Activated CD8-positive, alpha-beta T cell treated with anti-CD3 and anti-CD28 coated beads for 36 hours (primary cell): ENCODE data around the gene SERPINE3. TPM values are rescaled to one million over a fixed set of nuclear protein-coding genes. Genes with fewer than 3 reads are reported as not detected.

Experiments used
- ATAC-seq: fragments of 200-7000 bp; cut with Tn5 transposase; one replicate; pipeline ENCODE4 v1.10.0; 2021; ENCODE audit warnings: mild to moderate bottlenecking, moderate library complexity
- CTCF ChIA-PET: fragments of 350-600 bp; sonication (Branson Sonifier 250); formaldehyde crosslinking; loops from one replicate; lab custom pipeline; 2021; ENCODE audit warnings: antibody characterized with exemption; lab: Charles Lee
- POLR2A ChIA-PET: fragments of 350-600 bp; sonication (Branson Sonifier 250); formaldehyde crosslinking; loops from one replicate; lab custom pipeline; 2021; ENCODE audit warnings: antibody characterized with exemption; lab: Charles Lee
- DNase-seq: peaks from one replicate; pipeline ENCODE4 v3.0.0-alpha.2; 2020
- H3K27ac Mint-ChIP-seq: one replicate; pipeline ENCODE4 v1.8.0; 2021; ENCODE audit warnings: mild to moderate bottlenecking, mixed read lengths
- H3K27me3 Mint-ChIP-seq: one replicate; pipeline ENCODE4 v1.8.0; 2021; ENCODE audit warnings: mixed read lengths
- H3K36me3 Mint-ChIP-seq: one replicate; pipeline ENCODE4 v1.8.0; 2021; ENCODE audit warnings: low read depth, mixed read lengths
- H3K4me1 Mint-ChIP-seq: one replicate; pipeline ENCODE4 v1.8.0; 2021; ENCODE audit warnings: low read depth, mixed read lengths
- H3K4me3 Mint-ChIP-seq: one replicate; pipeline ENCODE4 v1.8.0; 2021; ENCODE audit warnings: mild to moderate bottlenecking, moderate library complexity, mixed read lengths
- H3K9me3 Mint-ChIP-seq: one replicate; pipeline ENCODE4 v1.8.0; 2021; ENCODE audit warnings: mixed read lengths
- intact Hi-C: fragments of 100-400 bp; cut with micrococcal nuclease; formaldehyde crosslinking; loops from one replicate; pipeline ENCODE4 v1.10.0; 2022
- total RNA-seq, 2 experiments: library from RNA; stranded (reverse); gene quantifications; one replicate each; pipeline ENCODE4 v1.2.3, GENCODE V29; 2021
- TF ChIP-seq, protein P1 (sequence below): fragments of 200-600 bp; IDR thresholded peaks from one replicate; pipeline ENCODE4 v1.8.0; 2022; ENCODE audit warnings: antibody characterized with exemption, mild to moderate bottlenecking

Gene SERPINE3
- total RNA-seq, 2 experiments from 2014 or later = not detected

- POLR2A ChIA-PET = no interaction called here
- CTCF ChIA-PET = interaction anchor here (1.4 to 2.3 kb wide), 2 partner anchors 10 to 25 kb away, joined by 3 to 11 read pairs; no protein-coding TSS in a partner anchor
- Mint-ChIP-seq H3K4me3 (no peak overlapping the region), H3K9me3 (no peaks in the 10 kb centered on the region), H3K27ac (no peak overlapping the region), H3K36me3 (no peaks in the 10 kb centered on the region), H3K27me3 (peaks cover 4% of the 10 kb centered on the region), H3K4me1 (no peaks in the 10 kb centered on the region)
- intact Hi-C loops = no loop called here
- DNase-seq (no peak), ATAC-seq (no peak)
- TF ChIP-seq, protein P1, sequence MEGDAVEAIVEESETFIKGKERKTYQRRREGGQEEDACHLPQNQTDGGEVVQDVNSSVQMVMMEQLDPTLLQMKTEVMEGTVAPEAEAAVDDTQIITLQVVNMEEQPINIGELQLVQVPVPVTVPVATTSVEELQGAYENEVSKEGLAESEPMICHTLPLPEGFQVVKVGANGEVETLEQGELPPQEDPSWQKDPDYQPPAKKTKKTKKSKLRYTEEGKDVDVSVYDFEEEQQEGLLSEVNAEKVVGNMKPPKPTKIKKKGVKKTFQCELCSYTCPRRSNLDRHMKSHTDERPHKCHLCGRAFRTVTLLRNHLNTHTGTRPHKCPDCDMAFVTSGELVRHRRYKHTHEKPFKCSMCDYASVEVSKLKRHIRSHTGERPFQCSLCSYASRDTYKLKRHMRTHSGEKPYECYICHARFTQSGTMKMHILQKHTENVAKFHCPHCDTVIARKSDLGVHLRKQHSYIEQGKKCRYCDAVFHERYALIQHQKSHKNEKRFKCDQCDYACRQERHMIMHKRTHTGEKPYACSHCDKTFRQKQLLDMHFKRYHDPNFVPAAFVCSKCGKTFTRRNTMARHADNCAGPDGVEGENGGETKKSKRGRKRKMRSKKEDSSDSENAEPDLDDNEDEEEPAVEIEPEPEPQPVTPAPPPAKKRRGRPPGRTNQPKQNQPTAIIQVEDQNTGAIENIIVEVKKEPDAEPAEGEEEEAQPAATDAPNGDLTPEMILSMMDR = no peak
These were observed 28.3 kb upstream of the SERPINE3 start for GRCh38 chr13:51311231-51311630.

- TF ChIP-seq, protein P1 = no peak
- H3K27ac Mint-ChIP-seq = no peak overlapping the region
- DNase-seq (no peak), ATAC-seq (no peak)
- no peak overlapping the region for H3K4me3 Mint-ChIP-seq
- no peaks in the 10 kb centered on the region for H3K4me1 Mint-ChIP-seq
- peaks cover 4% of the 10 kb centered on the region for H3K27me3 Mint-ChIP-seq
- CTCF ChIA-PET = interaction anchor here (1.4 to 1.7 kb wide), 2 partner anchors 8 to 10 kb away, joined by 3 to 6 read pairs; no protein-coding TSS in a partner anchor
- intact Hi-C loops = no loop called here
- POLR2A ChIA-PET = interaction anchor here (0.6 kb wide), 1 partner anchor 40 kb away, joined by 3 read pairs; no protein-coding TSS in a partner anchor
- H3K9me3 Mint-ChIP-seq = no peaks in the 10 kb centered on the region
- no peaks in the 10 kb centered on the region for H3K36me3 Mint-ChIP-seq
These were observed 27.5 kb upstream of the SERPINE3 start for GRCh38 chr13:51311957-51312520.

GRCh38 chr13:51313619-51314018 lies 25.9 kb upstream of the SERPINE3 start:
- Mint-ChIP-seq H3K36me3 (no peaks in the 10 kb centered on the region), H3K27me3 (peaks cover 3% of the 10 kb centered on the region), H3K27ac (no peak overlapping the region), H3K4me1 (no peaks in the 10 kb centered on the region), H3K4me3 (no peak overlapping the region), H3K9me3 (no peaks in the 10 kb centered on the region)
- ChIA-PET POLR2A (interaction anchor here (1.5 kb wide), 1 partner anchor 10 kb away, joined by 3 read pairs; no protein-coding TSS in a partner anchor), CTCF (interaction anchor here (1.7 kb wide), 1 partner anchor 10 kb away, joined by 6 read pairs; no protein-coding TSS in a partner anchor)
- intact Hi-C loops = no loop called here
- TF ChIP-seq, protein P1 = no peak
- DNase-seq (no peak), ATAC-seq (no peak)

DNA sequence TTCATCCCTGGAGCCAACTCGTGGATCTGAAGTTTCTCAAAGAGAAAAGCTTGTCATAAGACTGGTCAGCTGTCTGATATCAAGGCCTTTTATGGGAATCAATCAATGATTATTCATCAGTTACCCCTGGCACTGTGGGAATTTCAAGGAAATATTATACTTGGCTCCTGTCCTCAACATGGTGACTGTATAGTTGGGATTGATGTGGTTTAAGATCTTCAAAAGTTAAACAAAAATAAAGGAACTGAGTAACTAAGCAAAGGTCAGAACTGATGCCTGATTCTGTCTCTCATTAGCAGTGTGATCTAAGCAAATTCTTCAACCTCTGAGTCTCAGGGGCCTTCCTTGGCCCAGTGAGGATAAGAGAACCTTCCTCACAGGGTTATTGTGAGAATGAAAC lies 22.2 kb upstream of the SERPINE3 start:
- CTCF ChIA-PET = interaction anchor here (0.7 kb wide), 1 partner anchor 117 kb away, joined by 3 read pairs; no protein-coding TSS in a partner anchor
- intact Hi-C loops = no loop called here

GRCh38 chr13:51318015-51318414 lies 21.5 kb upstream of the SERPINE3 start:
- ChIA-PET CTCF (interaction anchor here (0.7 to 1.1 kb wide), 3 partner anchors 32 to 251 kb away, joined by 3 to 4 read pairs (median 3); no protein-coding TSS in a partner anchor), POLR2A (no interaction called here)
- DNase-seq = no peak
- Mint-ChIP-seq H3K36me3 (no peaks in the 10 kb centered on the region), H3K27me3 (no peaks in the 10 kb centered on the region), H3K27ac (no peak overlapping the region), H3K4me3 (no peak overlapping the region), H3K9me3 (no peaks in the 10 kb centered on the region), H3K4me1 (no peaks in the 10 kb centered on the region)
- TF ChIP-seq, protein P1 = no peak
- ATAC-seq = no peak
- intact Hi-C loops = no loop called here

More for the DNA sequence above, 22.2 kb upstream of the SERPINE3 start:
- ATAC-seq (no peak), DNase-seq (no peak)
- no peak overlapping the region for H3K4me3 Mint-ChIP-seq
- H3K4me1 Mint-ChIP-seq = no peaks in the 10 kb centered on the region
- no peaks in the 10 kb centered on the region for H3K9me3 Mint-ChIP-seq
- TF ChIP-seq, protein P1 = no peak
- H3K27ac Mint-ChIP-seq = no peak overlapping the region
- POLR2A ChIA-PET = no interaction called here
- no peaks in the 10 kb centered on the region for H3K36me3 Mint-ChIP-seq
- peaks cover under 1% of the 10 kb centered on the region for H3K27me3 Mint-ChIP-seq
